ENCODE results near the gene CCIN. TPM values are rescaled to one million over a fixed set of nuclear protein-coding genes. Genes with fewer than 3 reads are reported as not detected.

CCIN gene
- total and polyA plus RNA-seq, 2 of the 4 experiments (the other 2 are of a cell fraction), result 0.80 to 1.1 TPM

DNA sequence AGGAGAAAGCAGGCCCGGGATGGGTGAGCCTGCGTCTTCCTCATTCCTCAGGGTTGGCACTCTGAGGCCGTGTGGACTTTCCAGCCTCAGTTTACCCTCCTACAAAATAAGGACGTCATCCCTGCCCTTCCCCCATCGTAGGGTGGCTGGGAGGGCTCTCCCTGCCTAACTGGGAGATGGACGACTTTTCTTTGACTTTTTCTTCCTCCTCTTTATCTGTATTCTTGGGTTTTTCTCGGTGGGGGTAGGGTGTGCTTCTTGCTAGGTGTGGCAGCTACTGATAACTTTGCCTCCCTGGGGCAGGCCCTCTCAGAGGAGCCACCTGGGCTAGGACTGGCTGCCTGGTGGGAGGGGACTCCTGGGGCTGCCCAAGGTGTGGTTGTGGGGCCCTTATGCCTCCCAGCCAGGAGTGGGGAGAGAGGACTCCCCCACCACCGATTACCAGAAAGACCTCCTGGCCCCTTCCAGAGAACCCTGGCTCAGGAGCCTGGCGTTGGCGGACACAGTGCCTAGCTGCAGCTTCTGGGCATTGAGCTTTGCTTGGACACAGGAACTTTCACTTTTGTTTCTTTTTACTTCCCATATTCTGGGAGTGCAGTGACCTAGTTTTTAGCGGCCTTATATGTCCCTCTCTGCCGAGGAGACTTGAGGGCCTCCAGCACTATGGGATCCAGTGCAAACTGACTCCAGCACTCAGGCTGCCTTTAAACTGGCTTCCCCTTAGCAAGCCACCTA lies 26.5 kb upstream of the CCIN start:
- no peak overlapping the region for H3K56ac ChIP-seq (ENCODE audit: extremely low read depth, insufficient read depth, low read length)
- intact Hi-C loops (cut with micrococcal nuclease) (no loop called here), dilution Hi-C loops (cut with HindIII; ENCODE audit: low sequenced_read_pairs, unreplicated experiment) (no loop called here), in situ Hi-C loops (cut with MboI; ENCODE audit: low sequenced_read_pairs) (no loop called here)
- no peak overlapping the region for H3K14ac ChIP-seq (replicated peaks; ENCODE audit: low read depth, low read length)
- H3K27ac ChIP-seq (ENCODE audit: insufficient read depth, low read length), result no peak overlapping the region
- H3K9me1 ChIP-seq (ENCODE audit: insufficient read depth, low read length), result peaks cover 23% of the 10 kb centered on the region; the same call in 1 of the 2 replicates
- peaks cover 56% of the 10 kb centered on the region for H4K20me1 ChIP-seq (ENCODE audit: insufficient read depth, low read length)
- ChIA-PET POLR2A (ENCODE audit: unreplicated experiment) (no interaction called here), CTCF (no interaction called here)
- H3K4me2 ChIP-seq (ENCODE audit: low read depth, low read length), result no peak overlapping the region
- no peak for DNase-seq
- H2AFZ ChIP-seq (replicated peaks; ENCODE audit: low read length, poor library complexity), result peak overlapping the region; percentile 17
- peak overlapping the region; percentile 9 for H2AK9ac ChIP-seq (replicated peaks; ENCODE audit: low read depth, low read length, poor library complexity)
- H4K91ac ChIP-seq (ENCODE audit: insufficient read depth, low read depth, low read length), result no peak overlapping the region
- WGBS, 2 experiments (ENCODE audit: extremely low coverage in 2 of 2, insufficient read length in 1 of 2), result 81% methylated on average over 4 of the region's 12 CpGs; no CpG with 5 or more reads in 1 of the 2 experiments
- no peak overlapping the region for H2BK20ac ChIP-seq (ENCODE audit: low read depth, low read length)
- H3K9ac ChIP-seq (ENCODE audit: low read depth, low read length), result no peak overlapping the region
- H2AK5ac ChIP-seq (ENCODE audit: low read depth, low read length), result no peak overlapping the region; the same call in 1 of the 2 replicates
- peaks cover 40% of the 10 kb centered on the region for H3K36me3 ChIP-seq (ENCODE audit: control insufficient read depth, insufficient read depth, low read length)
- peaks cover 41 to 94% of the 10 kb centered on the region in 2 experiments for H3K79me1 ChIP-seq (ENCODE audit: low read depth in 1 of 2, low read length in 2 of 2)
- no peak overlapping the region for H3K23ac ChIP-seq (ENCODE audit: low read depth, low read length)
- H3K27me3 ChIP-seq (ENCODE audit: control insufficient read depth, insufficient read depth, low read length), result no peaks in the 10 kb centered on the region
- no peak for ATAC-seq (ENCODE audit: low read depth)
- no peaks in the 10 kb centered on the region for H3K9me3 ChIP-seq (ENCODE audit: control insufficient read depth, insufficient read depth, low read length)
- no peak overlapping the region for H4K8ac ChIP-seq (ENCODE audit: low read depth in 2 of 2, low read length in 2 of 2)
- no peak overlapping the region for H4K5ac ChIP-seq (ENCODE audit: low read depth, low read length)
- H3K4ac ChIP-seq (ENCODE audit: low read depth, low read length), result peak overlapping the region; percentile 0; the same call in 1 of the 2 replicates
- H3K4me1 ChIP-seq (ENCODE audit: control insufficient read depth, insufficient read depth, low read length), result peaks cover 18% of the 10 kb centered on the region
- no peak overlapping the region for H2BK5ac ChIP-seq (ENCODE audit: low read depth, low read length, poor library complexity, severe bottlenecking)
- H3K18ac ChIP-seq (ENCODE audit: low read depth, low read length), result no peak overlapping the region
- H2BK15ac ChIP-seq (ENCODE audit: low read depth, low read length), result no peak overlapping the region
- BruUV-seq (replicated peaks), result no TSS peak
- TF ChIP-seq, protein P1, sequence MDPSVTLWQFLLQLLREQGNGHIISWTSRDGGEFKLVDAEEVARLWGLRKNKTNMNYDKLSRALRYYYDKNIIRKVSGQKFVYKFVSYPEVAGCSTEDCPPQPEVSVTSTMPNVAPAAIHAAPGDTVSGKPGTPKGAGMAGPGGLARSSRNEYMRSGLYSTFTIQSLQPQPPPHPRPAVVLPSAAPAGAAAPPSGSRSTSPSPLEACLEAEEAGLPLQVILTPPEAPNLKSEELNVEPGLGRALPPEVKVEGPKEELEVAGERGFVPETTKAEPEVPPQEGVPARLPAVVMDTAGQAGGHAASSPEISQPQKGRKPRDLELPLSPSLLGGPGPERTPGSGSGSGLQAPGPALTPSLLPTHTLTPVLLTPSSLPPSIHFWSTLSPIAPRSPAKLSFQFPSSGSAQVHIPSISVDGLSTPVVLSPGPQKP (IDR thresholded peaks at IDR 0.05; ENCODE audit: borderline replicate concordance, low read depth, low read length), result no peak
- TF ChIP-seq, protein P2, sequence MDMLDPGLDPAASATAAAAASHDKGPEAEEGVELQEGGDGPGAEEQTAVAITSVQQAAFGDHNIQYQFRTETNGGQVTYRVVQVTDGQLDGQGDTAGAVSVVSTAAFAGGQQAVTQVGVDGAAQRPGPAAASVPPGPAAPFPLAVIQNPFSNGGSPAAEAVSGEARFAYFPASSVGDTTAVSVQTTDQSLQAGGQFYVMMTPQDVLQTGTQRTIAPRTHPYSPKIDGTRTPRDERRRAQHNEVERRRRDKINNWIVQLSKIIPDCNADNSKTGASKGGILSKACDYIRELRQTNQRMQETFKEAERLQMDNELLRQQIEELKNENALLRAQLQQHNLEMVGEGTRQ (IDR thresholded peaks at IDR 0.05; ENCODE audit: low read depth, low read length), result no peak
- TF ChIP-seq RAD21 (IDR thresholded peaks at IDR 0.05; ENCODE audit: low read length) (no peak), FOS (IDR thresholded peaks at IDR 0.05; ENCODE audit: low read depth, low read length) (no peak), POLR2A (IDR thresholded peaks at IDR 0.05; ENCODE audit: low read depth, low read length) (no peak), MAFK (IDR thresholded peaks at IDR 0.05; ENCODE audit: low read depth, low read length) (no peak), RFX5 (IDR thresholded peaks at IDR 0.05; ENCODE audit: low read depth, low read length) (no peak)
- TF ChIP-seq, protein P3, sequence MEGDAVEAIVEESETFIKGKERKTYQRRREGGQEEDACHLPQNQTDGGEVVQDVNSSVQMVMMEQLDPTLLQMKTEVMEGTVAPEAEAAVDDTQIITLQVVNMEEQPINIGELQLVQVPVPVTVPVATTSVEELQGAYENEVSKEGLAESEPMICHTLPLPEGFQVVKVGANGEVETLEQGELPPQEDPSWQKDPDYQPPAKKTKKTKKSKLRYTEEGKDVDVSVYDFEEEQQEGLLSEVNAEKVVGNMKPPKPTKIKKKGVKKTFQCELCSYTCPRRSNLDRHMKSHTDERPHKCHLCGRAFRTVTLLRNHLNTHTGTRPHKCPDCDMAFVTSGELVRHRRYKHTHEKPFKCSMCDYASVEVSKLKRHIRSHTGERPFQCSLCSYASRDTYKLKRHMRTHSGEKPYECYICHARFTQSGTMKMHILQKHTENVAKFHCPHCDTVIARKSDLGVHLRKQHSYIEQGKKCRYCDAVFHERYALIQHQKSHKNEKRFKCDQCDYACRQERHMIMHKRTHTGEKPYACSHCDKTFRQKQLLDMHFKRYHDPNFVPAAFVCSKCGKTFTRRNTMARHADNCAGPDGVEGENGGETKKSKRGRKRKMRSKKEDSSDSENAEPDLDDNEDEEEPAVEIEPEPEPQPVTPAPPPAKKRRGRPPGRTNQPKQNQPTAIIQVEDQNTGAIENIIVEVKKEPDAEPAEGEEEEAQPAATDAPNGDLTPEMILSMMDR (conservative IDR thresholded peaks at IDR 0.05; ENCODE audit: low read depth, low read length), result no peak
- H2BK120ac ChIP-seq (ENCODE audit: low read depth, low read length), result no peak overlapping the region
- no peak overlapping the region for H3K4me3 ChIP-seq (ENCODE audit: insufficient read depth, low read depth, low read length)
